GM21825 (cell line): ENCODE data around the gene KIRREL3.

Experiments used
- ATAC-seq: cut with Tn5 transposase; IDR thresholded peaks from one replicate; pipeline ENCODE4 v1.9.1; 2021; ENCODE audit warnings: mild to moderate bottlenecking, moderate library complexity; ENCODE audit not compliant: unreplicated experiment

Gene KIRREL3

DNA sequence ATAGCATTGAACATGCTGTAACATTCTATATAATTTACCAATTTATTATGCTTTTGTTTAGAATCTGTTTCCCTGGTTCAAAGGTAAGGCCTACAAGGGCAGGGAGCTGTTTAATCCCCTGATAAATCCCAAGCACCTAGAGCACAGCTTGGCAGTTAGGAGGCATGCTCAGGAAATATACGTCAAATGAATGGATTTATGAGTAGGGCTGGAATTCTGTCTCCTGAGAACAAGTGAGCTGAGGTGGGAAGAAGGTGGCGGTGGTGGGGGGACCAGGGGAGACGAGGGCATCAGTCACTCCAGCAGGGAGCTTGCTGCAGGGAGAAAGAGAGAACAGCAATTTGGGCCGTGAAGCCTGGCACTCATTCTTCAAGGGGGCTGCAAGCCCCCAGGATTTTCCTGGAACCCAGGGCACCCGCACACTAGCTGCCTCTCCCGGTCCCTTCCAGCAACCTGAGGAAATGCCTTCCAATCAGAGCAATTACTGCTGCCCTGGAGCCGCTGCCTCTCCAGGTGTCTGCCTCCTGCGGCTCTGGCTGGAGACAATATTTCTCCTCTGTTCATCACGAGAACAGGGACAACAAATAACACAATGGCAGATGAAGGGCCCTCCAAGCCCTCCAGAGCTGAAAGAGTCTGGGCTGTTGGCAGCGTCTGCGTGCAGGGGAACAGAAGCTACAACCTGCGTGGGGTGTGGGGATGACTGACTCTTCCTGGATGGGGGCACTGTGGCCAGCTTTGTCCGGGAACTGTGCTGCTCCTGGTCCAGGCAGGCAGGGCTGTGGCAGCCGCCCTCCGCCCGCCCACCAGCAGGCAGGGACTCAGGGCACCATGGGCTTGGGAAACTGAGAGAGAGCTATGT, 411.7 kb downstream of the KIRREL3 start:
- no peak for ATAC-seq

DNA sequence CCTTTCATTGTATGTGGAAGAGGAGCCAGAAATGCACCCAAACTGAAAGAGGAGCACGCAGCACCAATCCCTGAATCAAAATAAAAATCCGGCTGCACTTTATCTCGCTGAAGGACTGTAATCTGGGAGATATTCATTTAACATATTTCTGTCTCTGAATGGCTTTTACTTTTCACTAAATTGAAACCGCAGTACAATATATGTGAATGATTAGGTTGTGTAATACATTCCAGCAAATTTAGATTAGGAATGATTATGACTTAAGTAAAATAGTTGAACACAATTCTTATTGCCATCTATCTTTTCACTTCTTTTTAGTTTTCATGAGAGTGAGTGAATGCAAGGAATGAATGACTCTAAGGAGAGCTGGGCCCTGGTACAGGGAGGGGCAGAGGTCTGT, 413.0 kb downstream of the KIRREL3 start:
- ATAC-seq, result no peak

DNA sequence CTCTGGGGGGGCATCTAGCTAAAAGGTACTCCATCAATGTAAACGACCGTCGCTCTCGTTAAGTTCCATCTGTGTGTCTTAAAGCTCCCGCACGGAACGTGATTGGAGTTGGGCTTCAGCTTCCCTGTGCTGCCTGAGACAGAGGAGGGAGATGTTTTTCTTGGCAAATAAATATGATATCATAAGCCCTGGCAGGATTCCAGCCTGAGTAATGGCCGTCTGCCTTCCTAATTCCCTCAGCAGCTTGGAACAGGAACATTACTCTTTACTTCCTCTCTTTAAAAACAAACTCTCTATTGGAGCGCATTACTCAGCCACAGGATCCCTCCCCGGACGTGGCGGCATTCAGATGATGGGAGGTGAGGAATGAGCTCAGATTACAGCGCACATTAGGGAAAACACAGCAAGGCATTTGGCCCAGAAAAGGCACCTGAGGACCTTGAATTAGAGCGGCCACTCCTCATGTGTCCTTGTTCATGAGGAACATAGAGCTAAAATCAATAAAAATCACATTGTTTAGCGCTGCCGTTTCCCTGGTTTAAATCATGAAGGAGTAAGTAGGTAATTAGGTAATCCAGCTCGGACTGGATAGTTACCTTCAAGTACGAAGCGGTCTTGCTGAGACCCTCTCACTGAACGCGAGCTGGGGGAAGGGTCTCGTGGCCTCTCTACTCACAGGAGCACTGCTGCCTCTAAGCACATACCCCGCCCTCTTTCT, 414.6 kb downstream of the KIRREL3 start:
- no peak for ATAC-seq

DNA sequence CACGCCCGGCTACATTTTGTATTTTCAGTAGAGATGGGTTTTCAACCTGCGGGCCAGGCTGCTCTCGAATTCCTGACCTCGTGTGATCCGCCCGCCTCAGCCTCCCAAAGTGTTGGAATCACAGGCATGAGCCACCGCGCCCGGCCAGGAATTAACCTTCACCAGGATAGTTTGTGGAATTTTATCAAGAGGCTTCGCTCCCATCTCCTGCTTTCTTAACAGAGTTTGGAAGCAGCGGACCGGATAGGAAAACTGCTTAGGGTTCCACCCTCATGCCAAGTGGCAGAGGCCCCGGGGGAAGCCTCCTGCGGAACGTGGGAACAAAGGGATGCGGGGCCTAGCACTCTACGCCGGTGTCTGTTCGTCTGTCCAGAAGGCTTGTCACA, 415.2 kb downstream of the KIRREL3 start:
- no peak for ATAC-seq

DNA sequence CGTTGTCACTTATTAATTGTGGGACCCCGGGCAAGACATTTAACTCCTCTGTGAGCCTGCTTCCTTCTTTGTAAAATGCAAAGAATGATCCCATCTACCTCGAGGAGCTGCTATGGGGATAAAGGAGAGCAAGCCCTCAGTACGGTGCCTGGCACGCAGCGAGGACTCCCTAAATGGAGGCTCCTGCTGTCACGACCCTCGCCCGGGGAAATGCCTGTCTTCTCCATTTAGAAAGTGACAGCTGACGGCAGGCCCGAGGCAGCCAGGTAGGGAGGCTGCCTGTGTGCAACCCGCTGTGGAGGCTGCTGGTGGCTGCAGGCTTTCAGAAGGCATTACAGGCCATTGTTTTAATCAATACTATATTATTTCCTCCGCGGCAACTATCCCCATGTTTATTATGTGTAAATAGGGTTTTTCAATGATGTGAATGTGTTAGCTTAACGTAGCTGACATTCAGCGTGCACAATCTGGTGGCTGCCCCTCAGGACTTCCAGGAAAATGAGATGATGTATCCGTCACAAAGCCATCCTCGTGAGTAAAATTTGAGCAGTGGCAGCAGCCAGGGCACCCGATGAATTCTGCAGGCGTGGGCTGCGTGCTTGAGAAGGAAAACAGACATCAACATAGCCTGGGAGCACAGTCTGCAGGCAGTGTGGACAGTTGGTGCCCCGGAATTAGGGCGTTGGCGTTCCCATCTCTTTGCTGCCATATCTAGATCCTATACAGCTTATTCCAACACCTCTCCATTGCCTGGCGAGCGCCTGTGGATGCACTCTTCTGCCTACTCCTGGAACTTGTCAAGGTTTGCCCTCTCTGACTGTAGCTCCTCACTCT, 416.8 kb downstream of the KIRREL3 start:
- no peak for ATAC-seq

DNA sequence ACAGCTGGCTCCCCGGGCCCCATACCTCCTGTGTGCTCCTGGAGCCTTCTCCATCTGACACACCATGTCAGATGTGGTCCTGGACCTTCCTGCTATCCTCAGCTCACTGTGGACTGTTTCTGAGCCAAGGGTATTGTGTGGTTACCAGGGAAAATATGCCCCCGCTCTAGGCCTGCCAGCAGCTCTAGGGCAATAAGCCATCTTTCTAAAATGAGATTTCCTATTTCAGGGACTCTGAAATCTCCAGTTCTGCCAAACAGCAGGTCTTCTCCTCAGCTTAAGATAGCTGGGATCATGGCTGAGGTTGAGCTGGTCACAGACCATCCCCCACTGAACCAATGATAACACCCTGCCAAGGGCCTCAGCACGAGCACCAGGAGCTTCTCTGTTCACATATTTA, 417.5 kb downstream of the KIRREL3 start:
- ATAC-seq, result no peak

DNA sequence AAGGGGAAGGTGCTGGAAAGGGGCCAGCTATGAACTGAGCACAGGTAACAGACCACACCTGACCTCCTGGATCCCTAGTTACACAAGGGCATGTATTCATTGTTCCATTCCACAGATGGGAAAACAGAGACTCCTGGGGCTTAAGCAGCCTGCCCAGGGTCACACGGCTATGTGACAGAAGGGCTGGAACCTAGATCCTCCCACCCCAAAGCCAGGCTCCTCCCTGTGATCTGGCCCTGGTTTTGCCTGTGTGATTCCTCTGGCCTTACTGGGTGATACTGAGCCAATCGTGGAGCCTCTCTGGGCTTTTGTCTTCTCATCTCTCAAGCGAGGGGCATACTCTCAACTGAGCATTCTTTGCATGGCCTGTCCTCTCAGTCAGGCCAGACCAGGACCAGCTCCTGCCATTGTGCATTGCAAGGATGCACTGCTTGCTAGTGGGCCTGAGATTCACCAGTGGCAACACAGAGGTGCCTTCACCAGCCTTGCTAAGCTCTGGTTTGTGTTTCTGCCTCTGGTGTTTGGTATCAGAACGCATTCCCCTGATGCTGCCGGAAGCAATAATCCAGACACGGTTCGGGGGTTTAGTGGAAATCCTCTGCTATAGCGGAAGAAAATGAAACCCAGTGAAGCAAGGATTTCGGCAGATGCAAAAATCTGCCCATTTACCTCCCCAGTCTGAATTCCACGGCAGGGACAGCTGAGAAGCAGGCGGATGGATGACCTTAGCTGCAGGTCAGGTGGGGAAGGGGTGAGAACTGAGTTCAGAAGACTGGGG, 418.5 kb downstream of the KIRREL3 start:
- ATAC-seq, result no peak

DNA sequence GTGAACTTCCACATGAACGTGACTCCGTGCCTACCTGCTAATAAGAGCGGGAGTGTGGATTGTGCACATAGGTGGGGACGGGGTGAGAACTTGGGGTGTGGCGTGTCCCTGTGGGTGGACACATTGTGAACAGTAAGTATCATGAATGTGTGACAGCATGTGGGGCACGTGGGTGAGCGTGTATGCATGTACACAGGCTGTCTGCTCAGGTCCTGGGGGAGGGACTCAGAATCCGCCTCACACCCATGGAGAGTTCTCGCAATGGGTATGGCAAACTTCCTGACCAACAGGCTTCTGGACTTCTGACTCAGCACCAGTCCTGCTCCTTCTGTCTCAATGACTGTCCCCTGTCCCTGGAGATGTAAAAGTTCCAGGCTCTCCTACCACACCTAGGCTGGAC, 422.1 kb downstream of the KIRREL3 start:
- ATAC-seq, result no peak

DNA sequence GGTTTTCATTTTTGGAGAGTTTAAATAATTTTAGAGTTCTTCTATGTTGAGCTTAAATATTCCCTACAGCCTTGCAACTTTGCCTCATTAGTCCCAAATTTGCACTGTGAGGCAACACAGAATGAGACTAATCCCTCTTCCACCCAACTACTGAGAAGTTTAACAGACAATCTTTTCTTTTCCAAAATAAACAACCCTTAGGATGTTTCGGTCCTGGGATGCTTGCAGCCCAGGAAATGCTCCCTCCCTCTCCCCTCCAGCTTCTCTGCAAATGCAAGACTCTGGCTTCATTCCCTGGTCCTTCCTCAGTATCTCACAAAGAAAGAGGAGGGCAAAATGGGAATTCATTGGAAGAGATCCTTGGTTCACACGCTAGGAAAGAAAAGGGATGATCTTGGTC, 422.5 kb downstream of the KIRREL3 start:
- no peak for ATAC-seq

DNA sequence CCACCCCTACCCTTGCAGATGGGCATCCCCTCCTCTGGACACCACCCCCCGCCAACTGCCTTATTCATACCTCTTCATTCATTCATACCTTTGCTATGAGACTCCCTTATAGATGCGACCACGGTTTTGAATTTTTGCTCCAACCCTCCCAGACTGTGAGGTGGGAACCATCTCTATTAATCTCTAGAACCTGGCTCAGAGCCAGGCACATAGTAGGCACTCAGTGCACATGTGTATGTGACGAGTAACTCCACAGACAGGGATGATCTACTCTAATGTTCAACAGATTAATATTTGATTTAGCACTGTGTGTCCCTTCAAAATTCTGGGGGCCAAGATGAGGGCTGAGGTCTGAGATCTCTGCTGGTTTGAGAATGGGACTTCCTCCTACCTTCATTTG, 424.7 kb downstream of the KIRREL3 start:
- no peak for ATAC-seq

DNA sequence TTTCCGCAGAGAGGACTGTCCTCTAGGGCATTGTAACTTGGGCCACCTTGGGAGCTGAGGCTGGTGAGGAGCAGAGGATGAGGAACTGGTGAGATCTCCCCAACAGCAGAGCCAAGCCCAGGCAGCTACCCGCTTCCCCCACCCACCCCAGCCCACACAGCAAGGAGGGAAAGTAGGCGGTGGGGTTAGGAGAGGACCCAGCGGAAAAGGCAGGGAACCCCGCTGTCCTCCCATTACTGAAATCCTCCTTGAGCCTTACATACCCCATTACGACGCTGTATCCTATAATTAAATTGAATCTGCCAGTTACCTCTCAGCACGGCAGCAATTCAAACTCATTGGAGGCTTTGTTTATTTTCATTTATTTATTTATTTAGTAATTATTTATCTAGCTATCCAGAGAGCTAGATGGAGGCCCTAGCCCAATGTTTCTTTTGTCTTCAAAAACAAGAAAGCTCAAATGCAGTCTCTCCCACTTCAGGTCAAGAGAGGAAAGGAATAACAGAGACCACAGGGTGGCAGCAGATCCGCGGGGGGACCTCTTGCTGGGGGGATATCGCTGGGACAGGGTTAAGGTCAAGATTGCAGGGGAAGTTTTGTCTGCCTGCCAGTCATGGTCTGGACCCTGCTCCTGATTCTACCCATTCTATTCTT, 427.1 kb downstream of the KIRREL3 start:
- ATAC-seq, result no peak

DNA sequence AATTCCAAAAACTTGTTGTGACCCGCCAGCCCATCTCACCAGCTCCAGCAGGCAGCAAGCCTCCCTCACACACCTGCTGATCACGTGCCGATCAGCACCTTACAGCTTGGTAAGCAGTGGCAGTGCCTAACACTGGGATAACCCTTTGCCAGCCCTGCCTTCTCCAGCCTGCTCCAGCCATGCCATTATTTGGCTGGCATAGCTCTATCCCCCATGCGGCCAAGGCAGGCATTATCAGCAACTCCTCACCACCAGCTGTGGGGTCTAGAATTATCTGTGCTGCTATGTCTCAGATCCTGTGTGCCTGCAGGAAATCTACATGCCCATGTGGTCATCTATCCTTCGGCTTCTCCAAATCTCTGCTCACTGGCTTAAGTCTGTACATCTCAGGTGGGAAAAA, 430.1 kb downstream of the KIRREL3 start:
- no peak for ATAC-seq

DNA sequence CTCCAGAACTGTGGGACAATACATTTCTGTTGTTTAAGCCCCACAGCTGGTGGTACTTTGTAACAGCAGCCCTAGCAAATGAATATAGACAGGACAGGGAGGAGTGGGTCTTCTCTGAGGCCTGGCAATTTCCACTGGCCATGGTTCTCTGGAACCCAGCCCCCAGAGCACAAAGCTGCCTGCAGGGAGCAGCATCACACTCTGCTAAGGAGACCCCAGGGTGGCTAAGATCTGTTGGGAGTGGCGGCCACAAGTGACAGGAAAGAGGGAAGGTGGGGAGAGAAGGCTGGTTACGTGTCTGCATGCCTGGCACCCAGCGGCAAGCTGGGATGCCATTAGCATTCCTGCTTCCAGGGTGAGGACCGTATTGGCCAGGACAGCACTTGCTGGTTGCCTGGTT, 433.2 kb downstream of the KIRREL3 start:
- no peak for ATAC-seq

DNA sequence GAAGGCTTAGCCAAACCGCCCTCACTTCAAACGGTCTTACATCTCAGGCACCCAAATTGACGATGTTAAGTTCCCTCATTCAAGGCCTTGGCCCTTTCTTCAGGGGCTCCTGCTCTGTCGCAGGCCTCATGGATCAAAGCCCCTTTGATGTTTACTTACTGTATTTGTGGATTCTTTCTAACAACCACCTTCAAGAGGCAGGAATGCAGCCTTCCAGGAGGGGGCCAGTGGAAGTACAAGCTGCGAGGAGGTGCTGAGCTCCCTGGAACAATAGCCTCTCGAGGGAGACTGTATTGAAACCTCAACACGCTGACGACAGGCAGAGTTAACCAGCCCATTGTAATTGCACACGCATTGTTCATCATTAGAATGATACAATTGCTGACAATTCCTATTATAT, 436.0 kb downstream of the KIRREL3 start:
- ATAC-seq, result no peak

DNA sequence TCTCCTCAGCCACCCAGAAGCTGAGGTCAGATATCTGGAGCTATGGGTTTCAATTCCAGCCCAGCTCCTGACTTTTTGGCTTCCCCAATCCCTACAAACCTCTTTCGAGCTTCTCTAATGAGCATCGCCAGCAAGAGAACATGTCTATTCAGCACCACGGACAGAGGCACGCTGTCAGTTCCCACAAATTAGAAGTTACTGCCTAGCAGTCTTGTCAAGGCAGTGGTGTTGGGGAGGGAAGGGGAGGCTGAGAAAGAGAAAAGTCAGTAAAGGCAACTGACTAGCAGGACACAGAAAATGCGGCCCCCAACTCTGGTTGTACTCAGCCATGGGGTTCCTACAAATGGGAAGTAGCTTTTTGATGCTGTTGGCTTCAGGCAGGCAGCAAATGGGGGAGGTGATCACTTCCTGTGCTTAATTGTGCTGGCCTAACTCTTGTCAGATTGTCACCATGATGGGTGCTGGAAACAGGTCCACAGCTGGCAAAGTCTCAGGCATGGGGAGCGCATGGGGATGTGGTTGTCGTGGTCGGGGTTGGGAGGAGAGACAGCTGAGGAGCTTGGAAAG, 439.2 kb downstream of the KIRREL3 start:
- no peak for ATAC-seq

DNA sequence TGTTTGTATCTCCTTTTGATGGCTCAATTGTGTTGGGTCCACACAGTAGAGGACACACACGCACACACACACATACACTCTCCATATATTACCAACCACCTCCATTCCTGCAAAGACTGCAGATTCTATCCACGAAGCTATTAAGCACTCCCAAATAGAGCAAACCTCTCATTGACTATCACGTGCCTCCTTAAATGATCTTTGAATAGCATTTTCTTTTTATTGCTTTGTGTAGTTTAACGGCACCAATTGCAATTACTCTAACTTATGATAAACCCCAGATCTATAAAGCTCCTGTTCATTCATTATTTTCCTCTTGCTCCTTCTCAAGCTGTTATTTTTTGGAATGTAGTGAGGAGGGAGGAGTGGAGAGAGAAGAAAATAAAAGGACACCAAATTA, 440.3 kb downstream of the KIRREL3 start:
- no peak for ATAC-seq

DNA sequence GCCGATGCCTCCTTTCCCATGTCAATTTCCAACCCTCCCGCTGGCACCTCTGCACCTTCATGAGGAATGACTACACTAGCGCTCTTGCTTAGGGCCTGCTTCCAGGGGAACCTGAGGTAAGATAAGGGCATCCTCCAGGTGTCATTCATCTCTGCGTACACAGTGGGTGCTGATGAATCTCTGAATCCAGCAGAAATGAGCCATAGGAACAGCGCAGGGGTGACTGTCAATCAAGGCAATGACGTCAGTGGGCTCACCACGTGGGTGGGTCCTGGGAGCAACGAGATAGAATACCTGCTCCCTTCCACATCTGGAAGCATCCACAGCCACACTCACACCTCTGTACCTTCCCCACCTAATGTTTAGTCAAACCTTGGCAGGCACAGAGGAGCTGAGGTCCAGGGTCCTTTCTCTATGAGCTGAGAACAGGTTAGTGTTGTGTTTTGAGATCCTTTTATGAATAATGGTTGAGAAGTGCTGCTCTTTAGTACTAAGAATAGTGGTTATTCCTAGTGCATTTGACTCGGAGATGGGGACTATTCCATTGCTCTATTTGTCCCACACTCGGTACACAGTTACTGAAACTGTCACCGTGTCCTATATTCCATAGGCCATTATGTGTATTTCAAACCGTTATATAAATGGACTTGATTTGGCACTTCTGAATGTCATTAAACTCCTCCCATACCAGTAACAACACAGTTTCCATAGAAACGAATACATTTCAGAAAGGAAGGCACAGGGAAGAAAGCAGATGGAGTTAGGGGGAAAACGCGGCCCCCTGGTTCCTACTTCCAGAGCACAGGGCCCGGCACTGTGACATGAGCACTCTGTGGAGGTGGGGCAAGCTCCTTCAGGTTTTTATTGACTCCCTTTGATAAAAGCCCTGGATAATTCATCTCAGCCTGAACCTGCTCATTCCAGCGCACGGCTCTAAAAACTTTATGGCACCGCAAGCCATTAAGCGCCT, 451.7 kb downstream of the KIRREL3 start:
- no peak for ATAC-seq

DNA sequence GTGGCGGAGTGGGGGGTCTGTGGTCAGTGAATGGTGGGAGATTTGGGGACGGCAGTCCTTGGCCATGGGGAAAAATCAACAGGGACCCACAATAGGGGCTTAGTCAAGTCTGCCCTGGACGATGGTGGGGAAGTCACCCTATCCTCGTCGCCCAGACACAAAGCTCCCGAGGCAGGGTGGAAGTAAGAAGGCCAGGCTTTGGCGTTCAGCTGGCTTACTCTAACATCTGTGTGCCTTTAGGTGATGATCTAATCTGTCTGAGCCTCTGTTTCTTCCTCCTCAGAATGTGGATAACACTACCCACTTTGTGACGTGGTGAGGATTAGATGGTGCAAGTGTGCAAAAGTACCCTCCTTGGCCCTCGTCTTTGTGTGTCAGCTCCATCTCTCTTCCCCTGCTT, 452.9 kb downstream of the KIRREL3 start:
- no peak for ATAC-seq

DNA sequence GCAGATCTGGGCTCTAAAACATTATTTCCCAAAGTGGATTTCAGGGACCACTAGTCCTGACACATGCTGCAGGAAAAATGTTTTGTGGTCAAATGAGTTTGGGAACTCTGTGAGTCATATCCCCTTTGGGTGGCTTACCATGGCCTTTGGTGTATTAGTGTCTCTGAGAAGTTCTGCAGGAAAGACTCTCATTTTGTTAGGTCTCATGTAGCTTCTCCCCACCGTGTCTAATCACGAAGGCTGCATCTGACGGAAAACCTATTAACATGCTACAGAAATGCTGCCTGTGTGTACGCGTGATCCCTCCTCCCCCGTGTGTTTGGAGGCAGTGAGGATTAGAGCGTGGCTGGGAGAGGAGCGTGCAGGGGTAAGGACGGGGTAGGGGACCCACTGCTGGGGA, 453.4 kb downstream of the KIRREL3 start:
- ATAC-seq, result no peak
